Sciatic nerve (tissue), 2 donors: Measurements from ENCODE around the gene CPLX1. TPM values are rescaled to one million over a fixed set of nuclear protein-coding genes. Genes with fewer than 3 reads are reported as not detected.
"Not testable (repeated sequence)": the region's sequence is repeated elsewhere in the genome, so short reads cannot be mapped to it uniquely, and the experiment has no call there.

ENCODE experiments used
- ATAC-seq: fragments of 200-7000 bp; cut with Tn5 transposase; one replicate; pipeline ENCODE4 v1.9.1; 2020; ENCODE audit warnings: mild to moderate bottlenecking, moderate library complexity
- DNase-seq: peaks from one replicate; pipeline ENCODE4 v3.0.0-alpha.2; 2020; ENCODE audit warnings: low spot score
- intact Hi-C: fragments of 100-400 bp; cut with DNase I; formaldehyde crosslinking; loops from one replicate; pipeline ENCODE4 v1.14.2; 2022
- total RNA-seq: library from RNA; stranded (reverse); fragmentation: NEBNext Ultra II Directional; extraction: Animal tissue kit (Norgen Biotek cat#: 25700); gene quantifications from one replicate; pipeline ENCODE4 v1.2.1, GENCODE V29; 2021
- donor health status: DM: no; HTN: no; CAD: no.
- donor health status: DM: no; HTN: no; CAD: no.

Gene CPLX1
- total RNA-seq, 1 donor from 2014 or later = 11.6 TPM

DNA sequence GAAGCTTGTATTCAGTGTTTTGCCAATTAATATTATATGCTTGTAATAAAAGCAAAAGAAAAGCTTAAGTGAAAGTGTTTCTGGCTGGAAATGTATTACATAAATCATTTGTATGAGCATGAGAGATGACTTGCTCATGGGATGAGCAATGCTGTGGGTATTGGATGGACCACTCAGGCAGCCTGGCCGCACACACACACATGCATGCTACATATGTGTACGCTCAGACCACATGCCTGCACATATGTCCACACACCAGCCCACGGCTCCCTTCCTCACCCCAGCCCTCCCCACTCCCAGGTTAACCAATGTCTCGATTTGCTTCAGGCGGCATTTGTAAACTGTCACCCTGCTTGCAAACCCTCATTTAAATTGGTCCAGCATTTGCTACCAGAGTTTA is 55.9 kb downstream of the CPLX1 start:
- ATAC-seq (no peak), DNase-seq (no peak)
- intact Hi-C loops = no loop called here

DNA sequence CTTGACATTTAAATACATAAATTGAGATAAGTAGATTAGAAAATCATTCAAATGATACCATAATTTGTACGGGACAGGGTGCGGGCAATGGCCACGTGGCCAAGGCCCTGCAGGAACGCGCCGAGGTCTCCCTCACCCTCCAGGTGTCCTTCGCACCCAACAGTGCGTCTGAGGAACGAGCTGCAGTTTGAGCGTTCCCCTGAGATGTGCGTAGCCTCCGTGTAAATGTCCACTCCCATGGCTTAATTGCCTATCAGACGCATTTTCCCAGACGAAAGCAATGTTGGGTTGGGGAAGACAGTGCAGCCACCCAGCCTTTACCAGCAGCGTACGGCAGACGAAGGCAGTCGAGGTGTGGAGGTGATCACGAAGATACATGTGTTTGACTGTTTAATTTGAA is 56.4 kb downstream of the CPLX1 start:
- intact Hi-C loops = loop anchor here (2.0 kb wide), 1 partner anchor 15 kb away; no protein-coding TSS in a partner anchor
- DNase-seq (no peak), ATAC-seq (no peak)

DNA sequence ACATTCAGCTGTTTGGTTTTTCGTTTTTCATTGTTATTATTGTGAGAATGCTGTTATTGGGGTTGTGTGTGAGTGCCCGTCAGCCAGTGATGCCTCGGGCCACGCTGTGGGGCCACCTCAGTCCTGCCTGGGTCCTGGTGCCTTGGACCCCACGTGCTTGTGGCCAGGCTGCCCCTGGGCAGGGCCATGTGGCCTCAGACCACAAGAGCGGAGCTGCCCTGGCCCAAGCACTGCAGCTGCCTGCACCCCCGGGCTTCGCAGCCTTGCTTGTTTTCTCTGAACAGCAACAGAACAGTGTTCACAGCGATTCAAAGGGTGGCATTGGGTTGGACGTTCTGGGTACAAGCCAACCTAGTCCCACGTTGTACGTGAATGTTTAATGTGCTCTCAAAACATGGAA is 56.9 kb downstream of the CPLX1 start:
- DNase-seq = no peak
- ATAC-seq = no peak
- intact Hi-C loops = loop anchor here (2.0 kb wide), 1 partner anchor 14 kb away; no protein-coding TSS in a partner anchor

DNA sequence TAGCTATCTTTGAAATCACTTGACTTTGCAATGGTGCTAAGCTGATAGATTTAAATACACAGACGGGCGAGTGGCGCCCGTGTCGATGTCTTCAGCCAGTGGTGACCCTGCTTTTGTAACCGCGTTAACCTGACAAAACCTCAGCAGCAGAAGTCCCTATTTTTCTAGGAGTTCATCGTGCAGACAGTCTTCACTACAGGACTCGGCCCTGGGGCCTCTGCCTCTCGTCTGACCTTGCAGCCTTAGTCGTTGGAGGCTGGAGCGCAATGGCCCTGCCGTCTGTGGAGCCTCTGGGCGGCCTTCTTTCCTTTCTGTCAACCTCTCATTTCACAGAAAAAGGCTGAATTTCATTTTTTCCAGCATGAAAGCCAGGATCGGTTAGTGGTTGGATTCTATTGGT is 57.9 kb downstream of the CPLX1 start:
- no peak for DNase-seq
- intact Hi-C loops = loop anchor here (2.0 kb wide), 1 partner anchor 13 kb away; no protein-coding TSS in a partner anchor
- ATAC-seq = no peak

DNA sequence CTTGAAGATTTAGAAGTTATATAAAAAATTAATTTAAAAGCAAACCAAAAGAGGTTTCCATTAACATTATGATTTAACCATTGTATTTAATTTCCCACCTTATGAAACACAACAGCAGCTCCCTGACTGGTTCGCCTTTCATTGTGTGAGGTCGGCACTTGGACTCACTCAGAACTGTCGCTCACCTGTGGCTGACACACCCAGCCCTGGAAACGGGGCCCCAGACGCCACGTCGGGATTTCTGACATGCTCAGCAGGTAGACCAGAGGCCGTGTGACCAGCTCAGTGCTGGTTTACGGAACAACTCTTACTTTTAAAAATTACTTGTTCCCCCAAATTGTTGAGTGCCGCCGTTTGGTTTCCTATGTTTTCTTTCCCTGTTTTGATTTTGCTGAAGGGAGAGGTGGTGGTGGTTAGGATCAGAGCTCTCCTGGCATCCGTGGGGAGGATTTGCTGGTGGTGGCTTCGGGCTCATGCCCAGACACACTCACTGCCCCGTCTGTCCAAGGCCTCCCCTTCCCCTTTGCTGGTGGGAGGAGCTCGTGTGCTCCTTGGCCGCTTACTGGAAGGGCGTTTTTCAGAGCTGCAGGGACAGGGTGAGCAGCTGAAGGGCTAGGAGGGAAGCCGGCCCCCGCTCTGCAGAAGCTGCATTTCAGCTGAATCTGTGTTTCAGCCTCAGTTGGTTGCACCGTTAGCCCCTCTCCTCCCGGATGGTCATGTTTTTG is 59.2 kb downstream of the CPLX1 start:
- DNase-seq = no peak
- intact Hi-C loops = no loop called here

DNA sequence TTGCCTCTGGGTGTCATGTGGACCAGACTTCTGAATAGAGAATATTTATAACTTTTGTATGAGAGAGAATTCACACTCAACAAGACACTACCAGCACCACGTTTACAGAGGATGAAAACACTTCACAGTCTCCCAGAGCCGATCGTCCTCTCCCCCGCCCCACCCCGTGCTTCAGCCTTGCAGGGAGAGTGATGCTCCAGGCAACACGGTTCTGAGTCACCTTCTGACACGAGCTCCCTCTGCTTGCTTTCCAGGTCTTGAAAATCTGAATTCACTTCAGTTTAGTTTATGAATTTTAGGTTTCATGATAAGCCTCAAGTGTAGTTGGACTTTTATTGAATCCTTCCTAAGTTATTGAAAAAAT is 59.8 kb downstream of the CPLX1 start:
- ATAC-seq (no peak), DNase-seq (no peak)
- intact Hi-C loops = no loop called here

More for the DNA sequence above, 59.2 kb downstream of the CPLX1 start:
- ATAC-seq = no peak

DNA sequence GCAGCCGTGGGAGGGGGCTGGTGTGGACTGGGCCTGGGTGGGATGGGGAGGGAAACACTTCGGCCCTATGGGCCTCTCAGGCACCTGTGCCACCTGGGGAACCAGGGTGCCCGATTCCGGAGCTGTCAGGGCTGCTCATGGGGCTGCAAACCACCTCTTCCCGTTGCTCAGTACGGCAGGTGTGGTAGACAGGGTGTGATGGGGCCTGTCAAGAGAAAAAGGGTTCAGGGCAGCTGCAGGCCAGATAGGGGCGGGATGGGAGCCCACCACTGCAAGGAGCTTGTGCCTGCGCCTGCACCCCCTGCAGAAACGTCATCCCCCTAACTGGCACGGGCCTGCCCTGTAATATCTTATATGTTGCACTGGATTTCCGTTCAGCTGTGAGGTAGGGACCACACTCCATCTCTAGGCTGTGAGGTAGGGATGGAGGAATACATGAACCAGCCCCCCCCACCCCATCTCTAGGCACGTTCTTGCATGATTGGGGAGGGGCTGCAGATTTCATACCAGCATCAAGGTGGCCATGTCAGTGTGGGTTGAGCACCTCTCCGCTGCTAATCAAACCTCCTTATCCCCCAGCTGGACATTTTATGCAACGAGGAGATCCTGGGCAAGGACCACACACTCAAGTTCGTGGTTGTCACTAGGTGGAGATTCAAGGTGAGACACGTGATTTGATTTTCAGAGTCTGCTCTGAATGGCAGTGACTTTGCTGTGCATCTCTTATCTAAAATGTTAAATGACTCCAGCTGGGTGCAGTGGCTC is 61.3 kb downstream of the CPLX1 start:
- intact Hi-C loops = loop anchor here (5.0 kb wide), 1 partner anchor 58 kb away; no protein-coding TSS in a partner anchor
- DNase-seq (no peak), ATAC-seq (no peak)

DNA sequence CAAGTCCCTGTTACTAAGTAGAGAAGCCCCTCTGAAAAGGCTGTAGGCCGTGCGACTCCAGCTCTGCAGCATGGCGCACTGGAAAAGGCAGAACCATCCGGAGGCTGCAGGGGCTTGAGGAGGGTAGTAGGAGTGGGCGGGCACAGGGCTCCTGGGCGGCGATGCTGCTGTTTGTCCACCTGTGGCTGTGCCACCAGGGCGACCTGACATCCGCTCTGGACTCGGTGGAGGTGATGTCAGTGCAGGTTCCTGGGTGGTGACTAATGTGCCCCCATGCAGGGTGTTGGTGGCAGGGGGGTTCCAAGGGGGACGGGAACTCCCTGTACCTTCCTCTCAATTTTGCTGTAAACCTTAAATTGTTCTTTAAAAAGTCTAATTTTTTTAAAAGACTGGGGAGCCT is 62.0 kb downstream of the CPLX1 start:
- intact Hi-C loops = loop anchor here (5.0 kb wide), 1 partner anchor 58 kb away; no protein-coding TSS in a partner anchor
- peak; percentile 6 for ATAC-seq
- DNase-seq = no peak

DNA sequence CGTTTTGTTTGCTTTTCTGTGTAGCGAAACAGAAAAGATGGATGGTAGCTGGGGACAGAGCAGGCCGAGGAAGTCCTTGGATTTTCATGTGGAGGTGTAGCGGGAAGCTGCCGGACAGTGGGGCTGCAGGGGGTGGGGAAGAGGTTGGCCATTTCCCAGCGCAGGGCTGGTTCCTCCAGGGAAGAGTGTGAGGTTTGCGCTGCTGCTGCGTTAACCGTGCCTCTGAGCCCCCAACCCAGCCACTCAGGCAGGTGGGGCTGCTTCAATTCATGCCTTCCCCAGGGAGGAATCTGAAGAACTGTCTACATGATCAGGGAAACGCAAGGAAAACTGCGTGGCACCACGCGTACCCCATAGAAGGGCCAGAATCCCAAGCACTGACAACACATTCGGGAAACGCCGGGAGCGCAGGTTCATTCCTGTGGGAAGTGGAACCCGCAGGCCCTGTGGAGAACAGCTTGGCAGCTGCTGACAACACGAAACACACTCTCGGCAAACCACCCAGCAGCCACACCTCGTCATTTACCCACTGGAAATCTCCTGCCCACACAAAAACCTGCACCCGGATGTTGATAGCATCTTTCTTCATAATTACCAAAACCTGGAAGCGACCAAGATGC is 62.6 kb downstream of the CPLX1 start:
- ATAC-seq = no peak
- no peak for DNase-seq
- intact Hi-C loops = loop anchor here (5.0 kb wide), 1 partner anchor 59 kb away; no protein-coding TSS in a partner anchor

DNA sequence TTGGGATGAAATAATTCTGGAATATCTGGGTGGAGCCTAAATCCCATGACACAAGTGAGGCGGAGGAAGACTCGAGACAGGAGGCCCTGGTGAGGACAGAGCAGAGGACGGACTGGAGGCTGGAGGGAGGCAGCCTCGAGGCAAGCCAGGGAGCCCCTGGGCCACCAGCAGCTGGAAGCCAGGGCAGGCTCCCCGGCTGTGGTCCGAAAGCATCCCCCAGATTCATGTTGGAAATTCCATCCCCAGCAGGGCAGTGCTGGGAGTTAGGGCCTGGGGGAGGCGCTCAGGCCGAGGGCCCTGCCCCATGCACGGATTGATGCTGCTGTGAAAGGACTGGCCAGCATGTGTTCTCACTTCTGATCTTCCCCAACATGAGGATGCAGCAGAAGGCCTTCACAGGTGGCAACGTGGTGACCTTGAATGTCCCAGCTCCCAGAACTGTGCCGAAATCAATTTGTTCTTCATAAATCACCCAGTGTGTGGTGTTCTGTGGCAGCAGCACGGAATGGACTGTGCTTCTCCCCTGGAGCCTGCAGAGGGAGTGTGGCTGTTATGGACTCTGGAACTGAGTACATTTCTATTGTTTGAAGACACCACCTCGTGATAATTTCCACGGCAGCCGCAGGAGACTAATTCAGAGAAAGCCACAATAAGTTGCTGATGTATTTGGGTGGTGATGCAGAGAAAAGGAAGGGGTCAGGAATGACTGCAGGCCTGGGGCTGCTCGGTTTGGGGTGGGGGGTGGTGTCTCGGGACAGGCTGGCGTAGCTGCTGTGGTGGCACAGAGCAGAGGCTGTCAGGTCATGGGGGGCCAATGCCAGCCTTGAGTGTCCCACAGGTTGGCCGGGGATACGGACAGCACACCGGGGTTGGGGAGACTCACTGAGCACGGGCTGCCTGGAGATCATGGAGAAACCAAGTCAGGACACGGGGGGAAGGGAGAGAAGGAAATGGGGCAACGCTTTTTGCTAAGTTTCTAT is 63.4 kb downstream of the CPLX1 start:
- ATAC-seq (peak; percentile 43), DNase-seq (peak; percentile 55)
- intact Hi-C loops = loop anchor here (5.0 kb wide), 1 partner anchor 60 kb away; no protein-coding TSS in a partner anchor

DNA sequence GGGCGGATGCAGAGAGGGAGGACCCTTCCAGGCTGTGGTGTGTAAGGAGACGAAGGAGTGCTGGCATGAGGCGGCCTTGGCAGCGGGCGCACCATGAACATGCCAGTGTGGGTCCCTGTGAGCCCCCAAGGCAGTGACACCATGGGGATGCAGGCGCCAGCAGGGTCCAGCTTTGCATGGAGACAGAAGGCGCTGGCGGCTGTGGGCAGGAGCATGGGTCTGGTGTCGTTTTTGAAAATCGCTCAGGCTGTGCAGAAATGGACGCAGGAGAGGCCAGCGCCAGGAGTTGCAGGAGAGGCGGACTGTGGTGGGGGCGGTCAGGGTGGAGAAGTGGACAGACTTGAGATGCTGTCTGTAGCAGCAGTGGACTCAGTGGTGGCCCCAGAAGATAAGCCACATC is 64.2 kb downstream of the CPLX1 start:
- no peak for ATAC-seq
- intact Hi-C loops = loop anchor here (5.0 kb wide), 1 partner anchor 61 kb away; no protein-coding TSS in a partner anchor
- no peak for DNase-seq

DNA sequence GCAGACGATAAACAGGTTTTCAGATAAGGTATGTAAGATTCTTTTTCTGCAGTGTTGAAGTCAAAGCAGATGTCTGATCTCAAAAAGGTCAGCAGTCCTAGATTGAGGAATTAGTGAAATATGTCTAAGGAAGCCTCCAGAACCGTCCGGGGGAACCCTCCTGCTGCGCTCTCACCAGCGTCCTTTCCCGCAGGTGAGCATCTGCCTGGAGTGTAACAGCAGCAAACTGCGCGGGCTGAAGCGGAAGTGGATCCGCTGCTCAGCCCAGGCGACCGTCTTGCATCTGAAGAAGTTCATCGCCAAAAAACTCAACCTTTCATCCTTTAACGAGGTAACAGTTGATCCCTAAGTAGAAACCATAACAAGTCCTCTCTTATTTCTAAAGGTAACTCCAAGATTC is 64.8 kb downstream of the CPLX1 start:
- intact Hi-C loops = loop anchor here (5.0 kb wide), 1 partner anchor 61 kb away; no protein-coding TSS in a partner anchor
- ATAC-seq (no peak), DNase-seq (no peak)

DNA sequence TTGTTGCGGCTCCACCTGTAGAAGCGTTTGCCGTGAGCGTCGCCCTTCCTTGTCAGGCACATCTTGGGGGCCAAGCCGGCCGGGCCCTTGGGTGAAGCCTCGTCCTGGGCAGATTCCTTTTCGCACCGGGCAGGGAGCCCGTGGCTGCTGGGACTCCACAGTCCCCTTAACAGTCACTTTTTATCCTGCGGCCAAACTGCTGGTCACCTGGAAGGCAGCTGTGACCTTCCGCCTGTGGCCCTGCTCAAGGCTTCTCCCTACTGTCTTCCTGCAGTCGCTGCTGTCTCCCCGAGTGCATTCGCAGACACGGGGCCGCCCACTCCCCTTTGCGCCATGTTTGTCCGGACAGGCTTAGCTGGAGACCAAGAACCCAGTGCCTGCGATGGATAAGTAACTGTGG is 65.3 kb downstream of the CPLX1 start:
- intact Hi-C loops = loop anchor here (5.0 kb wide), 1 partner anchor 62 kb away; no protein-coding TSS in a partner anchor
- ATAC-seq = no peak
- DNase-seq = no peak

DNA sequence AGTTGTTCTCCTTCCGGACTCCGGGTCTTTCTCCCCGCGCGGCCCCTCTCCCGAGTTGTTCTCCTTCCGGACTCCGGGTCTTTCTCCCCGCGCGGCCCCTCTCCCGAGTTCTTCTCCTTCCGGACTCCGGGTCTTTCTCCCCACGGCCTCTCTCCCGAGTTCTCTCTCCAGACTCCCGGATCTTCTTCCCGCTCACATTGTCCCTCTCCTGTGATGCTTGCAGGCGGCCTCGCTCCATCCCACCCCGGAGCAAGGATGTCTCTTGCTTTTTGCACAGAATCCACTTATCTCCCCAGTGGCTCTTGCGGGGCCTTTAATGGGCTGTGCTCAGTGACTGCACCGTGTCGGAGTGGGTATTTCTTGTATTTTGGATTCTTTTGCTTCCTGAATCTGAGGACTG is 66.1 kb downstream of the CPLX1 start:
- not testable (repeated sequence) for DNase-seq, ATAC-seq
- intact Hi-C loops = loop anchor here (5.0 kb wide), 1 partner anchor 62 kb away; no protein-coding TSS in a partner anchor

DNA sequence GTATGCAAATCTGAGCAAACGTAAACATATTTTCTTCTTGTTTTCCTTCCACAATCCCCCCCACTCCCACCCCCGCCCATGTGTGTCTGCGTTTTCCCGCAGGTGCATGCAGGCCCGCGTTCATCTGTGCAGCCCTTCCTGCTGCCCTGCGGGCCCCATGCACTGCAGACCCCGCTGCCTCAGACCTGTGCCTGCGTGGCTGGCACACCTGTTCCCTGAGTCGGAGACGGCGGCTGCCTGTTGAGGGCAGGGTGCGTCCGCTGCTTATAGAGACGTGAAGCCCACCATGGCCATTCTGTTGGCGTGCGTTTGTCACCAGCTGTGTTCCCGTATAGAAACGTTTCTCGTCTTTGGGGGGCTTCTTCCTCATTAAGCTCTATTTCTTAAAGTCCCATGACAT is 68.8 kb downstream of the CPLX1 start:
- DNase-seq (no peak), ATAC-seq (no peak)
- intact Hi-C loops = no loop called here

DNA sequence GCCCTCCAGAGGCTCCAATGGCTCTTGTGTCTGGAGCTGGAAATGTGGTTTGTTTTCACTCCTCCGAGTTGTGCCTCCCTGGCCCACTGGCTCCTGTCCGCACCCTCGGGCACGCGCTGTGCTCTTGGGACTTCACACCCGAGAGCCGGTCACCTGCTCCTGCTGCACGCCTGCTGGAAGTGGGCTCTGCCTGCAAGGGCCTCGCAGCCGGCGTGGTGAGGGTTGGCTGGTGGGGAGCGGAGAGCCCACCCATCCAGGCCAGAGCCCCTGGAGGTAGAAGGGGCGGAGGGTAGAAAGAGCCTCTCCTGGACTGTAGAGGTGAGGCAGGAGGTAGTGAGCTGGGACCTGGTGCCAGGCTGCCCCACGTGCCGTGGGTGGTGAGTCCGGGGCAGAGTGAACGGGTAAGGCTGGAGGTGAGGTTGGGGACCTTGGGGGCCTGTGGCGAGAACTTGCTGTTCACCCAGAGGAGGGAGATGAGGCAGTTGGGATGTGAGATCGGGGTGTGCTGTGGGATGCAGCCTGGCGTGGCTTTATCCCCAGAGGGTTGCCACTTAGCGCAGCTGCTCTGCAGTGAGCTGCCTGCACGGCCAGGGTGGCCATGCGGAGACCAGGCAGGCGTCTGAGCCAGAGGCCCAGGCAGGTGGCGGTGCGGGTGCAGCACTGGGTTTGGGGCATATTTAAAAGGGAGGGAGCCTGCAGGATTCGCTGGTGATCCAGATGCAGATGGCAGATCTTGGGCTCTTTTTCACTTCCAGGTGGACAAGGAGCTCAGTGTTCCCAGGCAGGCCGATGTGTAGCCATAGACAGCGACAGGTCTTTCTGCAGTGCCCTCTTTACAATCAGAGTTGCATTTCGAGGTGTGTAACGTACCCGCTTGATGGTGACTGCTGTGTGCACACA is 71.5 kb downstream of the CPLX1 start:
- ATAC-seq = no peak
- intact Hi-C loops = loop anchor here (2.0 kb wide), 1 partner anchor 14 kb away; no protein-coding TSS in a partner anchor
- no peak for DNase-seq

DNA sequence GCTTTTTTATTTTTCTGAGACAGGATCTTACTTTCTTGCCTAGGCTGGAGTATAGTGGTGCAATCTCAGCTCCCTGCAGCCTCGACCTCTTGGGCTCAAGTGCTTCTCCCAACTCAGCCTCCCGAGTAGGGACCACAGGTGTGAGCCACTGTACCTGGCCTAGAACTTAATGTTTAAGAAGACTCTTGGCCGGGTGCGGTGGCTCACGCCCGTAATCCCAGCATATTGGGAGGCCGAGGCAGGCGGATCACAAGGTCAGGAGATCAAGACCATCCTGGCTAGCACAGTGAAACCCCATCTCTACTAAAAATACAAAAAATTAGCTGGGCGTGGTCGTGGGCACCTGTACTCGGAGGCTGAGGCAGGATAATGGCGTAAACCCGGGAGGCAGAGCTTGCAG is 72.7 kb downstream of the CPLX1 start:
- ATAC-seq, DNase-seq, intact Hi-C loops: not testable (repeated sequence)
